ENCODE data around the gene ROPN1.
A peak's percentile ranks its signal among the peaks of the same experiment; 100 is the strongest.
"Not testable (repeated sequence)": the region's sequence is repeated elsewhere in the genome, so short reads cannot be mapped to it uniquely, and the experiment has no call there.

ROPN1 gene

DNA sequence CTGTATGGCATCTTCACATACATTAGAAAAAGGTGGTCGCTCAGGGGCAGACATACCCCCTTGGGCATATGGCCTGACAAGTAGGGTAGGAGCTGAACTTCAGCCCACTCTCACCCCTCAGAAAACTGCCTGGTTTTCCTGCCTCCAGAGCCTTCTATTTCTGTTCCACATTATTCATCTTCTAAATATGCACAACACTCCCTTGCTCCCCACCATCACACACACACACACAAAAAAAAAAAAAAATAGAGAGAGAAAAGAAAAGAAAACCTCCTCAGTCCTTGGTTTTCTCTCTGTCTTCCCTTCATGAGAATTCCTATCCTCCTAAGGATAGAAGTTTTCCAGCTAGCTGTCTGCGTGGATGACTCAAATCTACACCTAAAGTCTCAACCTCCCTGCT is 5.6 kb upstream of the ROPN1 start:
- DNase-seq (ENCODE audit: low spot score), result no peak

- no peak for DNase-seq (ENCODE audit: low spot score)
These were observed 1.9 kb upstream of the ROPN1 start for GRCh38 chr3:123993818-123994217.

- no peak for DNase-seq (ENCODE audit: low spot score)
These were observed 5.5 kb downstream of the ROPN1 start for GRCh38 chr3:123986427-123986826.

GRCh38 chr3:123984957-123985356 is 7.0 kb downstream of the ROPN1 start:
- DNase-seq (ENCODE audit: low spot score), result no peak

GRCh38 chr3:123984350-123984749 is 7.6 kb downstream of the ROPN1 start:
- no peak for DNase-seq (ENCODE audit: low spot score)

GRCh38 chr3:123981317-123981716 is 10.6 kb downstream of the ROPN1 start:
- not testable (repeated sequence) for DNase-seq (ENCODE audit: low spot score)

GRCh38 chr3:123980539-123980938 is 11.4 kb downstream of the ROPN1 start:
- no peak for DNase-seq (ENCODE audit: low spot score)

GRCh38 chr3:123979525-123980501 is 12.1 kb downstream of the ROPN1 start:
- peak; percentile 51 for DNase-seq (ENCODE audit: low spot score)

GRCh38 chr3:123976904-123977303 is 15.0 kb downstream of the ROPN1 start:
- DNase-seq (ENCODE audit: low spot score), result not testable (repeated sequence)

DNA sequence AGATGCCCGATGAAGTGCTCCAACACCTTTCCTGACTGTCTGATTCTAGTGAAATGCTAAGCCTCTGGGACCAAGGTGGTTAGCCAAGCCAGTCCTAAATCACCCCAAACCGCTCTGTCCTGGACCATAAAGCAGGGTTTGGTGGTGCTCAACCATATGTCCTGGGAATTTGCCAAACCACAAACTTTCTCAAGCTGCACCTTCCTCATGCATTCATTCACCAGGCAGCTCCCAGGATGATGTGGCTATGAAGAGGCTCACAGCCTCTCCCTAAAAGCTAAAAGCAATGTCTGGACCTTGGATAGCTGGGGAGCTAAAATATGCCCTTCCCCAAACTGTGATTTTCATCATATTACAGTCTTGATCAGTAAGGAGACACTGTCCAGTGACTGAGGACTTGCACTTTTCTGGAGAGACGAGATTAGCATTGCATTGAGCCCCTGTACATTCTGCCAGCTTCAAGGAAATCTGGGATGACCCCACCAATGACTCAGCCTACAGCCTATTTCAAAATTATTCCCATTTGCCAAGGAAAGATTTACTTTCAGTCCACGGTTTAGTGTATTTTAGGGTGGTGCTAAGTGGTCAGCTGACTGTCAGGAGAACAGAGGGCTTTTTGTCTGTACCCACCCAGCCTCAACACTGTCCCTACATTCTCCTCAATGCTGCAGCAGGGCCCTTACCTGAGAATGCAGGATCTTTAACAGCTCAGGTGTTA is 15.6 kb downstream of the ROPN1 start:
- not testable (repeated sequence) for DNase-seq (ENCODE audit: low spot score)

DNA sequence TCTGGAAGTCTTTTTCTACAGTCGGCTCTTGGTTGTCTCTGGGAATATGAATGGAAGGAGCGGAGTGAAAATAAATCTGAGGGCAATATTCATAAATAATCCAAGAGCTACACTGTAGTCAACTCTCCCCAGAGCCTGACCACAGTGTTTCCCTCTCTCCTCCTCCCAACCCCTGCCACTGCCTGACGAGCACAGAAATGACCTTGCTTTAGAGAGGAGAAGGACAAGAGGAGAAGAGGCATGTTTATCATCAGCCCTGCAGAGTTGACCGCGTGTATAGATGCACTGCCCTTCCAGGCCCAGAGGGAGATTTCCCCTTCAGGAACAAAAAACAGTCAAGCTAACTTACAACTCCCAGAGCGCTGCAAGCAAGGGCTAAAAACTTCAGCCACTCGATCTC is 16.9 kb downstream of the ROPN1 start:
- DNase-seq (ENCODE audit: low spot score), result not testable (repeated sequence)

DNA sequence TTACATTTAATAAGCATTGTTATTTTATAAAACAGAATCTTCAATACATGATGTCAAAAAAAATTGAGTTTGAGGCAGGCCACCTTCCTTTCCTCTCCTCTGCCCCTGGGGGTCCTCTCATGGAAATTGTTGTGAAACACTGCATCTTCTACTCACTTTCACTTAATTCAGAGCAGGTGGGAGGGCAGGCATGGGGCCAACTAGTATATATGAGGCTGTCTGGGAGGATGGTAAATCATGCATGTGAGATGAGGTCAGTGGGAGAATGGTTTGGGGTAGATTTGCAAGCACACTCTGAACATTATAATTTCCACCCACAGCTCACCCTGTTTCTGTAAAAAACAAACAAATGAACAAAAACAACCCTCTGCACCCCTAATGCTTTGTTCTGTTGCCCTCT is 20.5 kb downstream of the ROPN1 start:
- no peak for DNase-seq (ENCODE audit: low spot score)

DNA sequence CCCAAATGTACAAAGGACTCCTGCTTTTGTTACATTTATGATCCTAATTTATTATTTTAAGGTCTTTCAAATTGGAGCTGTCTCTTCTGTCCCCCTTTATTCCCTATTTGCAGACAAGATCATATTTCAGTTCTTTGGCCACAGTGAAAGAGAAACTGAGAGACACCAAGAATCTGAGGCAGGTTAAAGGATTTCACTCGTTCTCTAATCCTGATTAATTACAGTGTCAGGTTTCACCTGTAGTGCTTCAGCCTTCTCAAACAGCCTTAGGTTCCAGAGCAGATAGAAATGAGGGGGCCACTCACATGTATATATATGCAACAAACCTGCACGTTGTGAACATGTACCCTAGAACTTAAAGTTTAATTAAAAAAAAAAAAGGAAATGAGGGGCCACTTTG is 24.7 kb downstream of the ROPN1 start:
- DNase-seq (ENCODE audit: low spot score), result not testable (repeated sequence)

DNA sequence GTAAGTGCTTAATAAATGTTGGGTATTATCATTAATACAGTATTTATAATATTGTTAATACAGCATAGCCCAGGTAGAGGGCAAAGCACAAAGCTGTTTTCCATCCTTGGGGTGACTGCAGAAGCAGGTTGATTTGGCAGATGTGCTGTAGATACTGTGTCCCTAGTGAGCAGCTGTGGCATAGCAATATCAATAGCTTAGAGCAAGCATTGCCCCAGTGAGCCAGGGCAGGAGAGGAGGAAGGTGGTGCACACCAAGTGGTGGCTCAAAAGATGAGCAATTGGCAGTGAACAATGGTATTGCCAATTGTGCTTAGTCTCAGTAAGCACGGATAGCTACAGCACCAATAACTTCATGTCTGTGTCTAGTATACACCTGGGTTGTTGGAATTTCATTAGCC is 25.1 kb downstream of the ROPN1 start:
- DNase-seq (ENCODE audit: low spot score), result not testable (repeated sequence)

- DNase-seq (ENCODE audit: low spot score), result not testable (repeated sequence)
These were observed 27.1 kb downstream of the ROPN1 start for GRCh38 chr3:123964793-123965192.

- no peak for DNase-seq (ENCODE audit: low spot score)
These were observed 30.4 kb downstream of the ROPN1 start for GRCh38 chr3:123961508-123961856.

DNA sequence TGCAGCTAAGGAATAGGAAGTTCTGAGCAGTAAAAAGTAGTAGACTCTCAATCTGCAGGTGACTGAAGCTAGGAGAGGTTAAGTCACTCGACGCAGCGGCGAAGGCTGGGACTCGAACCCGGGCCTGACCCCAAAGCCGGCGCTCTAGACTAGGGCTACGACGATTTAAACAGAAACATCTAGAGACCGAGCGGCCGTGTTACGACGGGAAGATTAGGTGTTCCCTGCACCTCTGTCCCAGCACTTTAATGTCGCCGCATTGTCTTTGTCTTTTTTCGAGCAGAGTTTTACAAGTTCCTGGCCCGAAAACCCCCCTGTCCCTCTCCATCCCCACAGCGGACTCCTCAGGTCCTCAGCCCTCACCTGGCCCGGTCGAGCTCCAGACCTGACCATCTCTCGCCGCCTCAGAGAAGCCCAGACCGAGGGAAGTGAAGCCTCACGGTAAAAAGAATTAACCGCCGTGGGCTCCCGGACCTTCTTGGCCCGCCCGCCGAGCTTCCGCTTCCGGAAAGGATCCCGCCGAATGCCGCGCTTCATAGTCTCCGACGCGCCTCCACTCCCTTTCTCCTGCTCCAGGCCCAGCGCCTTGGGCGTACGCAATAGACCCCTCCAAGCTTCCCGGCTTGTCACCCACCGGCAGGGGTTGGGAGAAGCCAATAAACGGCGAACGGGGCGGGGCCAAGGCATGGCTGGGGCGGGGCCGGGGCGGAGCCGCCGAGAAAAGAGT is 31.0 kb downstream of the ROPN1 start, which contains the start of gene CCDC14:
TSS of gene CCDC14 (minus strand) at position 449 of the 727 bp plus-strand sequence. CDS start at position 393, 56 bp downstream.
- DNase-seq (ENCODE audit: low spot score), result peak; percentile 93

DNA sequence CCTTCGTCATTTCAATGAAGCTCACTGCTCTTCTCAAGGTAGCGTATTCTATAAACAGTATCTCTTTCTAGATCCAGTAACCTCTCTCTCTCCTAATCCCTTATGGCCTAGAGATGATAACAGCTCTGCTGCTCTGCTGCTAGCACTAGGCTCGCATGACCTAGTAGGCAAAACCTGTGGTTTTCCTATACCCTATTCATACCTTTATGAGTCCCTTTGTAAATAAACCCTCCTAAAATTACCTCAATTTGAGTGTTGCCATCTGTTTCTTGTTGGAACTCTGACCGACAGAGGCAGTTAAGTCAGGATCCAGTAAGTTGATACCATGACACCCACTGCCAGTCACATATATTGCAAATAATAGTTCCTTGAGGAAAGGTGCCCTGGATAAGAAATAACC is 38.2 kb downstream of the ROPN1 start:
- DNase-seq (ENCODE audit: low spot score), result no peak

DNA sequence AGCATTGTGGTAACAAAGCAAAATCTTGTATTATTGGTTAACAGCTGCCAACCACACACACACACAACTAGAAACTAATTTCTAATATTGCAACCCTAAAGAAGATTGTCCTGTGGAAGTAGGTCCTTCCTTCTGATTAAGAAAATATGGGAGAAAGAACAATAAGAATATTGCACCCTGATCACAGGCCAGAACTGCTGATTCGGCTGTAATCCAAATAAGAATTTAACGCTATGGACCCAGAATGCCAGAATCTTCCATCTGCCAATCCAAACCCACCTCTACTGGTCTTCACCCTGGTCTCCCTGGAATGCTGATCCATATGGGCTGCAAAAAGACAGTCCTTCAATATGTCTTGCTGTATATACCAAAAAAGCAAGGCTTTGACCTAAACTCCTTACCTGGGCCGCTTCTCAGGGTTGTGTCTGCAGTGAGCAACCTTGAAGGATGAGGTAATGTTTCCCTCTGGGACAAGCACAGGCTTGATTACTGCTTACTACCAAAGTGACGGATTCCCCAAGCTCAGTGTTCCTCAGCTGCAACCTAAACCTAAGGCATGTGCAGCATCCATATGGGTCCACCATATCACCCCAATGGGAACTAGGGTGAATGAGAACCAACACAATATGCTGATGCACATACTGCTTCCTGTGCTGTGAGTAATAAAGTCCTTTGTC is 38.9 kb downstream of the ROPN1 start:
- no peak for DNase-seq (ENCODE audit: low spot score)

DNA sequence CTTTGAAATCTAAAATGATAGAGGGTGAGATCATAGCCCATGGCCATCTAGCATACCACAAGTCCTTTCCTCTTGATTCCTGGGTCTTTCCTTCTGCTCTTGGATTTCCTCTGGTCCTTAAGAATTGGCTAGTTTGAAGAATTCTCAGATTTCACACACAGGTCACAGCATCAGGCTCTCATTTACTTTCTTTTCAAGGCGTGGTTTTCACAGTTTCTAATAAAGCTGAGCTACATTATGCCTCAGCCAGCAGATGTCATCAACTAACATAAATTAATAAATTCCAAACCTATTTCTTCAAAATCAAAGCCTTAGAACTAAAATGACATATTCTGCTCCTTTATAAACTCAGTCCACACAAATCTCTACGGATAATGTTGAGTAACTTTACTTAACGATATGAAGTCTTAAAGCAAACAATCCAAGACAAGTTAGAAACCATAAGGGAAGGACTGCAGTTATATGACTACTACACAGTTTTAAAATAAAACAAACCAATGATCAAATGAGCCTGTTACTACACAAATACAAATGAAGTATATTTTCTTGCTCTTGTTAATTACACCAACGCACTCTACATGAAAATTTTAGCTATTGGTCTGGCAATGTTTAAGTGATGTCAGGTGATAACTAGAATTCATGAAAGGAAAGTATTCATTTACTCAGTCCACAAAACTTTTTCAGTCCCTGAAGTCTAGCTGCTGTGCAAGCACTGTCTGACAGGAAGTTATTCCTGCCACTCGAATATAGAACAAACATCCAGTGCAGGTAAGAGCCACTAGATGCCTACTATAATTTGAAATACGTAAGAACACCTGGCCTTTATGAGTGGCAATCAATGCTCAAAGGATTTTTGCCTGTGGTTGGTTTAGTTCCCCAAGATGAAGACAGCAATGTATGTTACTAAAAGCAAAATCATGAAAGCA is 40.1 kb downstream of the ROPN1 start:
- DNase-seq (ENCODE audit: low spot score), result no peak

GRCh38 chr3:123949641-123950040 is 42.3 kb downstream of the ROPN1 start:
- DNase-seq (ENCODE audit: low spot score), result no peak

Measured in D341Med (cell line).